Psoas muscle (tissue), 8 donors: ENCODE measurements around the gene MTA2. TPM values are rescaled to one million over a fixed set of nuclear protein-coding genes. Genes with fewer than 3 reads are reported as not detected.

Experiments
- ATAC-seq, 4 donors: fragments of 200-7000 bp; cut with Tn5 transposase; one replicate each; pipeline ENCODE4 v1.9.1; 2020; ENCODE audit warnings: moderate library complexity in 3 of 4, mild to moderate bottlenecking in 2 of 4
- DNase-seq, 2 donors: peaks; one replicate each; pipeline ENCODE4 v3.0.0-alpha.2; 2020
- H3K27ac ChIP-seq: fragments of 200-600 bp; one replicate; pipeline ENCODE4 v1.8.0; 2022
- H3K27me3 ChIP-seq, 3 donors: fragments of 200-600 bp in 1 of 3; one replicate each; pipeline versions ENCODE4 v1.6.1 to v1.8.0; 2013 to 2022; ENCODE audit warnings: low read length in 2 of 3, mild to moderate bottlenecking in 2 of 3, moderate library complexity in 1 of 3; ENCODE audit not compliant: insufficient read depth in 3 of 3
- H3K36me3 ChIP-seq, 2 donors: fragments of 200-600 bp in 1 of 2; one replicate each; pipeline versions ENCODE4 v1.6.1 to v1.8.0; 2013 to 2022; ENCODE audit warnings: low read depth in 1 of 2, mild to moderate bottlenecking in 1 of 2, moderate library complexity in 1 of 2; ENCODE audit not compliant: insufficient read depth in 1 of 2
- H3K4me1 ChIP-seq: fragments of 200-600 bp; one replicate; pipeline ENCODE4 v1.8.0; 2022
- H3K4me3 ChIP-seq: fragments of 200-600 bp; one replicate; pipeline ENCODE4 v1.8.0; 2022; ENCODE audit warnings: mild to moderate bottlenecking
- H3K9me3 ChIP-seq: fragments of 200-600 bp; one replicate; pipeline ENCODE4 v1.8.0; 2022
- CTCF ChIP-seq: fragments of 200-600 bp; IDR thresholded peaks from one replicate; pipeline ENCODE4 v1.8.0; 2022; ENCODE audit warnings: antibody characterized with exemption
- WGBS, 3 donors: extraction: QIAGEN DNeasy Blood & Tissue Kit; methylation state at CpG; one replicate each; pipeline versions ENCODE4 v1.1.6 to v1.1.7; 2013; 5-methylcytosine and 5-hydroxymethylcytosine counted together
- intact Hi-C, 2 donors: fragments of 100-400 bp; cut with DNase I; formaldehyde crosslinking; loops; one replicate each; pipeline versions ENCODE4 v1.11.0 to v1.14.2; 2022
- polyA plus RNA-seq, 3 donors: library from polyadenylated mRNA; stranded (reverse); fragments of 200-250 nt; gene quantifications; one replicate each; pipeline ENCODE4 v1.2.3, GENCODE V29; 2013
- total RNA-seq, 4 donors: library from RNA; stranded (reverse); fragmentation: NEBNext Ultra II Directional in 2 of 4; extraction: Animal tissue kit (Norgen Biotek cat#: 25700) in 2 of 4; gene quantifications; one replicate each; pipeline versions ENCODE4 v1.2.1 to v1.2.4, GENCODE V29; 2021 to 2023
- donor health status: healthy with polysubstance abuse.
- donor health status: DM: no; HTN: no; CAD: no; lungs with moderate emphysema.
- donor health status: Bipolar disorder and iron deficiency.
- donor health status: healthy.
- donor health status: DM: yes; HTN: yes; CAD: no.
- donor health status: DM: no; HTN: no; CAD: no.
- donor health status: DM: no; HTN: no; CAD: no.
- donor health status: DM: yes; HTN: yes; CAD: no.

The MTA2 gene
- total and polyA plus RNA-seq, 7 donors = 18.4 to 32.5 (median 27.1) TPM

DNA sequence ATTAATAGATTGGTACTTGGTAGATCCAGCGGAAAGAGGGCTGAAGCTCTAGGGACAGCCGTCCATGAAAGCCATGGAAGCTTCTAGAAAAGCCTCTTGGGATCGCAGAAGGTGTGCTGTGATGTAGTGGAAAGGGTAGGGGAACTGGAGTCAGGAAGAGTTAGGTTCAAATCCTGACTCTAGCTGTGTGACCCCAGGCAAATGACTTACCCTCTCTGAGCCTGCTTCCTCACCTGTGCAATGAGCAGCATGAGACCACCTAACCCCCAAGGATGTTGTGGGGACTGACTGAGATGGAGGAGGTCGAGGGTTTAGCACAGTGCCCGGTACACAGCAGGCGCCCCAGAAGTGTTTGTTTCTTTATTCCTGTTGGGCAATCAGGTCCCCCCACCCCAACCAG, 8.7 kb upstream of the MTA2 start:
- Histone ChIP-seq H3K4me1 (peaks cover 12% of the 10 kb centered on the region), H3K36me3 (peaks cover 0 to 40% of the 10 kb centered on the region in 2 donors), H3K4me3 (no peak overlapping the region), H3K27me3 (no peaks in the 10 kb centered on the region), H3K27ac (no peak overlapping the region), H3K9me3 (no peaks in the 10 kb centered on the region)
- 84 to 94% (median 86%) methylated on average over 6 of the region's 6 CpGs for WGBS, 3 donors
- TF ChIP-seq CTCF = no peak
- intact Hi-C loops = loop anchor here in 1 of 2 donors (5.0 kb wide), 1 partner anchor 42 kb away; the partner anchor contains the start of gene INTS5
- DNase-seq = no peak
- no peak for ATAC-seq

GRCh38 chr11:62608776-62609175, 7.1 kb upstream of the MTA2 start:
- no peak overlapping the region for H3K27ac ChIP-seq
- H3K4me1 ChIP-seq = peaks cover 12% of the 10 kb centered on the region
- 92 to 94% (median 92%) methylated on average over 12 of the region's 12 CpGs for WGBS, 3 donors
- peaks cover 0 to 37% of the 10 kb centered on the region in 2 donors for H3K36me3 ChIP-seq
- no peak for TF ChIP-seq CTCF
- ATAC-seq = no peak
- H3K27me3 ChIP-seq = no peaks in the 10 kb centered on the region
- no peak for DNase-seq
- H3K9me3 ChIP-seq = no peaks in the 10 kb centered on the region
- no peak overlapping the region for H3K4me3 ChIP-seq
- intact Hi-C loops = no loop called here

DNA sequence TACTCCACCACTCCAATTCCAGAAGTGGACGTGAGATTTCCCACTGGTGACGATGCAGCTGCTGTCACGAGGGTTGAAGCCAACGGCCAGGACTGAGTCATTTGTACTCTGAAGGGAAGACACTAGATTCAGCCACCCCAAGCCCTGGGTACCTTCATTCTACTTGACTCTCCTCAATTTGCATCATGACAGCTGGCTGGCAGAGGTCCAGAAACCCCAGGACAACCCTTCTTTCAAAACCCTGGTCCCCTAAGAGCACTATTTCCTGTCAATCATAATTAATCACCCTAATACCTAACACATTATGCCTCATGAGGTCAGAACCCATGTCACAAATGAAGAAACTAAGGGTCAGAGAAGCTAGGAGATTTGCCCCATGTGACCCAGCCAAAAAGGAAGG, 6.0 kb upstream of the MTA2 start:
- Histone ChIP-seq H3K27me3 (no peaks in the 10 kb centered on the region), H3K4me1 (peaks cover 13% of the 10 kb centered on the region), H3K9me3 (no peaks in the 10 kb centered on the region), H3K4me3 (no peak overlapping the region), H3K36me3 (peaks cover 0 to 37% of the 10 kb centered on the region in 2 donors), H3K27ac (no peak overlapping the region)
- ATAC-seq (no peak), DNase-seq (peak in 1 of 2 donors; percentile 36)
- WGBS, 3 donors = 59 to 77% (median 68%) methylated on average over 4 of the region's 4 CpGs
- intact Hi-C loops = no loop called here
- TF ChIP-seq CTCF = no peak

DNA sequence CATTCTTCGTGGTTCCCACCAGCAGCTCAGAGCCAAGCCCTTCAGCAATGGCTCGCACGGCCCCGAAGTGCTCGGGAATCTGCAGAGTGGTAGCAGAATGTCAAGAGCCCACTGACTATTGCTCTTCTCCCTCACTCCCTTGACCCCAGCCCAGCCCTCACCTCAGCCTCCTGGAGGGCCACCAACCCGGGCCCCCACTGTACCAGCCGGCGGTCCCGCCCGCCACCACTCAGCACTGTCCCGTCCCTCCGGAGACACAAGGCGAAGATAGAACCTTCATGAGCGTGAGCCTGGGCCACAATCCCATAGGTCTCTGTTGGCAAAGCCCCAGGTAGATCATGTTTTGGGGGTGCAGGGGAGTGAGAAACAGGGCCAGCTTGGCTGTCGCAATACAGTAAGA, 4.2 kb upstream of the MTA2 start:
- no peak for TF ChIP-seq CTCF
- intact Hi-C loops = no loop called here
- peaks cover 0 to 37% of the 10 kb centered on the region in 2 donors for H3K36me3 ChIP-seq
- no peaks in the 10 kb centered on the region for H3K27me3 ChIP-seq
- H3K27ac ChIP-seq = no peak overlapping the region
- ATAC-seq = no peak
- no peaks in the 10 kb centered on the region for H3K9me3 ChIP-seq
- DNase-seq = peak in 1 of 2 donors; percentile 46
- peaks cover 8% of the 10 kb centered on the region for H3K4me1 ChIP-seq
- 95 to 98% (median 96%) methylated on average over 15 of the region's 15 CpGs for WGBS, 3 donors
- no peak overlapping the region for H3K4me3 ChIP-seq

DNA sequence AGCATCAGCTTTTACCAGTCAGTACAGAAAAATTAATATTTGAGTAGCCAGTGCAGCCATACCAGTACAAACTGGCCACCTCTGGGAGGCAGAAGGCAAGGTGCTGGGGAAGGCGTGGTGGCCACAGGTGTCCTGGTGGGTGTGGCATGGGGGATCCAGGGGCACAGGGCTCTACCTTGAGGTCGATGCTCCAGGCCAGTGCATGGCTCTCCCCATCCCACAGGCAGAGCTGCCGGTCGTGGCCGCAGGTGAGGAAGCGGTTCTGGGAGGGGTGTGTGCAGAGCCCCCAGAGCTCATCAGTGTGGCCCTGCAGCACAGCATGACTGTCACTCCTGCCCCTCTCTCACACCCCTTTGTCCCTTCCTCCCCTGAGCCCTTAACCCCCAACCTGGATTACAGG, 3.8 kb upstream of the MTA2 start:
- WGBS, 3 donors = 88 to 91% (median 89%) methylated on average over 6 of the region's 6 CpGs
- intact Hi-C loops = no loop called here
- ATAC-seq = no peak
- Histone ChIP-seq H3K27me3 (no peaks in the 10 kb centered on the region), H3K4me1 (peaks cover 11% of the 10 kb centered on the region), H3K36me3 (peaks cover 0 to 37% of the 10 kb centered on the region in 2 donors), H3K4me3 (no peak overlapping the region), H3K9me3 (no peaks in the 10 kb centered on the region), H3K27ac (no peak overlapping the region)
- no peak for TF ChIP-seq CTCF
- DNase-seq = peak in 1 of 2 donors; percentile 43
